Smooth muscle cell (in vitro differentiated cells): ENCODE results near the gene SLC25A33. TPM values are rescaled to one million over a fixed set of nuclear protein-coding genes. Genes with fewer than 3 reads are reported as not detected.

Experiments used
- DNase-seq: peaks from one replicate; lab custom pipeline; 2025; ENCODE audit not compliant: unreplicated experiment; lab: John Stamatoyannopoulos, UW
- H2AFZ ChIP-seq: fragments of 200-600 bp; sonication (generic); 2 replicates; pipeline ENCODE4 v1.6.0; 2016; ENCODE audit warnings: antibody characterized with exemption, low read depth, mild to moderate bottlenecking
- H3F3A ChIP-seq: fragments of 200-600 bp; sonication (generic); 2 replicates; pipeline ENCODE4 v1.6.0; 2017; ENCODE audit warnings: antibody characterized with exemption, low read depth
- H3K27ac ChIP-seq: fragments of 200-600 bp; sonication (generic); 2 replicates; pipeline ENCODE4 v1.5.1; 2016; ENCODE audit warnings: low read depth, mild to moderate bottlenecking
- H3K27me3 ChIP-seq: fragments of 200-600 bp; sonication (generic); 2 replicates; pipeline ENCODE4 v1.6.1; 2016; ENCODE audit warnings: low read depth, mild to moderate bottlenecking
- H3K36me3 ChIP-seq: fragments of 200-600 bp; sonication (generic); 2 replicates; pipeline ENCODE4 v1.5.1; 2016; ENCODE audit warnings: low read depth
- H3K4me1 ChIP-seq: fragments of 200-600 bp; sonication (generic); 2 replicates; pipeline ENCODE4 v1.5.1; 2016; ENCODE audit warnings: low read depth
- H3K4me2 ChIP-seq: fragments of 200-600 bp; sonication (generic); 2 replicates; pipeline ENCODE4 v1.6.0; 2016; ENCODE audit warnings: mild to moderate bottlenecking
- H3K4me3 ChIP-seq: fragments of 200-600 bp; sonication (generic); 2 replicates; pipeline ENCODE4 v1.5.1; 2016; ENCODE audit warnings: mild to moderate bottlenecking
- H3K79me2 ChIP-seq: fragments of 200-600 bp; sonication (generic); 2 replicates; pipeline ENCODE4 v1.6.0; 2016; ENCODE audit warnings: low read depth, mild to moderate bottlenecking
- H3K9ac ChIP-seq: fragments of 200-600 bp; sonication (generic); 2 replicates; pipeline ENCODE4 v1.6.0; 2016; ENCODE audit warnings: low read depth
- H3K9me3 ChIP-seq: fragments of 200-600 bp; sonication (generic); replicated peaks from 2 replicates; pipeline ENCODE4 v1.5.1; 2016; ENCODE audit warnings: low read depth
- H4K20me1 ChIP-seq: fragments of 200-600 bp; sonication (generic); 2 replicates; pipeline ENCODE4 v1.6.0; 2016; ENCODE audit warnings: low read depth
- CTCF ChIP-seq: fragments of 200-600 bp; sonication (generic); IDR thresholded peaks from 2 replicates; pipeline ENCODE4 v1.5.1; 2017; ENCODE audit warnings: borderline replicate concordance, mild to moderate bottlenecking, antibody characterized with exemption; ENCODE audit not compliant: insufficient read depth, poor library complexity, severe bottlenecking
- WGBS: methylation state at CpG from one replicate; pipeline ENCODE4 v1.1.7; 2016; ENCODE audit warnings: low lambda C conversion rate; 5-methylcytosine and 5-hydroxymethylcytosine counted together
- polyA plus RNA-seq: library from polyadenylated mRNA; unstranded; fragments of >200 nt; fragmentation: Nextera tagmentation; extraction: Ambion mirVana; gene quantifications from 2 replicates; pipeline ENCODE4 v1.2.1, GENCODE V29; 2016
- total RNA-seq: library from RNA; depleted of rRNA; stranded (reverse); fragments of >200 nt; gene quantifications from 2 replicates; pipeline ENCODE4 v1.2.3, GENCODE V29; 2014

Gene SLC25A33
- total and polyA plus RNA-seq, 2 experiments from 2014 or later: 5.4 to 5.5 TPM

GRCh38 chr1:9588551-9589143 is 49.4 kb downstream of the SLC25A33 start, which contains the start of gene TMEM201:
Gene TMEM201 (plus strand): TSS chr1:9588911. CDS start chr1:9588931, 20 bp downstream.
- Histone ChIP-seq H3K4me2 (peak within 1 kb of the TSS; percentile 95), H3F3A (no peaks in the 10 kb centered on the region), H3K9me3 (no peaks in the 10 kb centered on the region), H3K27ac (no peak within 1 kb of the TSS), H2AFZ (peak within 1 kb of the TSS; percentile 55), H3K9ac (peak within 1 kb of the TSS; percentile 24), H4K20me1 (peaks cover 42% of the 10 kb centered on the region), H3K79me2 (peaks cover 22% of the 10 kb centered on the region), H3K27me3 (no peaks in the 10 kb centered on the region), H3K36me3 (no peaks in the 10 kb centered on the region), H3K4me3 (peak within 1 kb of the TSS; percentile 77), H3K4me1 (peaks cover 34% of the 10 kb centered on the region)
- WGBS: 0% methylated on average over 11 of the region's 94 CpGs
- peak; percentile 83 for DNase-seq
- peak; percentile 82 for TF ChIP-seq CTCF

- no peak for TF ChIP-seq CTCF
- Histone ChIP-seq H3K4me1 (peaks cover 40% of the 10 kb centered on the region), H3K9ac (peak overlapping the region; percentile 24), H3K4me2 (peak overlapping the region; percentile 95), H3K27me3 (no peaks in the 10 kb centered on the region), H3F3A (no peaks in the 10 kb centered on the region), H4K20me1 (peaks cover 48% of the 10 kb centered on the region), H3K79me2 (peaks cover 26% of the 10 kb centered on the region), H3K27ac (no peak overlapping the region), H2AFZ (peak overlapping the region; percentile 55), H3K9me3 (no peaks in the 10 kb centered on the region), H3K4me3 (peak overlapping the region; percentile 77), H3K36me3 (no peaks in the 10 kb centered on the region)
- no peak for DNase-seq
- WGBS: 4% methylated on average over 30 of the region's 63 CpGs
These were observed 50.0 kb downstream of the SLC25A33 start for GRCh38 chr1:9589144-9589718.

- no peak overlapping the region for H3K27ac ChIP-seq
These were observed 50.5 kb downstream of the SLC25A33 start for GRCh38 chr1:9589719-9590157.

More at GRCh38 chr1:9589719-9590157, 50.5 kb downstream of the SLC25A33 start:
- TF ChIP-seq CTCF: no peak
- Histone ChIP-seq H3K9ac (peak overlapping the region; percentile 24), H3K4me3 (peak overlapping the region; percentile 77), H3K36me3 (no peaks in the 10 kb centered on the region), H3K4me2 (peak overlapping the region; percentile 95), H4K20me1 (peaks cover 53% of the 10 kb centered on the region), H2AFZ (no peak overlapping the region), H3K4me1 (peaks cover 41% of the 10 kb centered on the region), H3F3A (no peaks in the 10 kb centered on the region), H3K79me2 (peaks cover 32% of the 10 kb centered on the region), H3K9me3 (no peaks in the 10 kb centered on the region), H3K27me3 (no peaks in the 10 kb centered on the region)
- WGBS: 29% methylated on average over 6 of the region's 6 CpGs
- no peak for DNase-seq
